GM23338 (cell line): ENCODE data around the gene KHK. TPM values are rescaled to one million over a fixed set of nuclear protein-coding genes. Genes with fewer than 3 reads are reported as not detected.

Experiments
- ATAC-seq: fragments of 200-7000 bp; cut with Tn5 transposase; 3 replicates; pipeline ENCODE4 v1.9.1; 2020
- DNase-seq: peaks from one replicate; pipeline ENCODE4 v3.0.0-alpha.2; 2015; ENCODE audit warnings: low spot score
- H2AFZ ChIP-seq: fragments of 200-600 bp; sonication (generic); 2 replicates; pipeline ENCODE4 v1.8.0; 2016; ENCODE audit warnings: antibody characterized with exemption, mild to moderate bottlenecking, moderate library complexity
- H3F3A ChIP-seq: fragments of 200-600 bp; sonication (generic); replicated peaks from 2 replicates; pipeline ENCODE4 v1.8.0; 2017; ENCODE audit warnings: antibody characterized with exemption, mixed run types, low read depth
- H3K27ac ChIP-seq: fragments of 200-600 bp; sonication (generic); 2 replicates; pipeline ENCODE4 v1.6.1; 2016; ENCODE audit warnings: low read depth
- H3K27me3 ChIP-seq: fragments of 200-600 bp; sonication (generic); 2 replicates; pipeline ENCODE4 v1.8.0; 2016; ENCODE audit warnings: mild to moderate bottlenecking, mixed run types, moderate library complexity; ENCODE audit not compliant: insufficient read depth
- H3K36me3 ChIP-seq: fragments of 200-600 bp; sonication (generic); 2 replicates; pipeline ENCODE4 v1.8.0; 2016; ENCODE audit warnings: mild to moderate bottlenecking; ENCODE audit not compliant: insufficient read depth
- H3K4me1 ChIP-seq: fragments of 200-600 bp; sonication (generic); 2 replicates; pipeline ENCODE4 v1.8.0; 2016; ENCODE audit warnings: mild to moderate bottlenecking, moderate library complexity; ENCODE audit not compliant: insufficient read depth
- H3K4me2 ChIP-seq: fragments of 200-600 bp; sonication (generic); 2 replicates; pipeline ENCODE4 v1.7.1; 2017; ENCODE audit warnings: mixed run types
- H3K4me3 ChIP-seq: fragments of 200-600 bp; sonication (generic); 2 replicates; pipeline ENCODE4 v1.6.1; 2016; ENCODE audit warnings: mixed run types
- H3K79me2 ChIP-seq: fragments of 200-600 bp; sonication (generic); replicated peaks from 2 replicates; pipeline ENCODE4 v1.8.0; 2017; ENCODE audit warnings: mild to moderate bottlenecking; ENCODE audit not compliant: insufficient read depth
- H3K9me2 ChIP-seq: fragments of 200-600 bp; sonication (generic); 2 replicates; pipeline ENCODE4 v1.8.0; 2017; ENCODE audit not compliant: insufficient read depth
- H4K20me1 ChIP-seq: fragments of 200-600 bp; sonication (generic); replicated peaks from 2 replicates; pipeline ENCODE4 v1.8.0; 2017; ENCODE audit warnings: mild to moderate bottlenecking; ENCODE audit not compliant: insufficient read depth
- H3K27ac Mint-ChIP-seq: 2 replicates; pipeline ENCODE4 v1.8.0; 2020; ENCODE audit warnings: inconsistent platforms, mild to moderate bottlenecking, moderate library complexity, mixed read lengths
- H3K27me3 Mint-ChIP-seq: 3 replicates; pipeline ENCODE4 v1.8.0; 2022; ENCODE audit warnings: low read depth, mild to moderate bottlenecking, moderate library complexity, mixed read lengths, inconsistent platforms; ENCODE audit not compliant: insufficient read depth, poor library complexity
- H3K36me3 Mint-ChIP-seq: 3 replicates; pipeline ENCODE4 v1.8.0; 2021; ENCODE audit warnings: low read depth, mild to moderate bottlenecking, inconsistent platforms, moderate library complexity, mixed read lengths
- H3K4me1 Mint-ChIP-seq: 3 replicates; pipeline ENCODE4 v1.8.0; 2020; ENCODE audit warnings: mild to moderate bottlenecking, inconsistent platforms, mixed read lengths
- H3K4me3 Mint-ChIP-seq: 3 replicates; pipeline ENCODE4 v1.8.0; 2021; ENCODE audit warnings: moderate library complexity, mild to moderate bottlenecking, inconsistent platforms, mixed read lengths
- H3K9me3 Mint-ChIP-seq: 3 replicates; pipeline ENCODE4 v1.8.0; 2020; ENCODE audit warnings: moderate library complexity, mild to moderate bottlenecking, inconsistent platforms, mixed read lengths
- CREB1 ChIP-seq: fragments of 250-450 bp; sonication (Bioruptor Pico); IDR thresholded peaks from 2 replicates; pipeline ENCODE4 v1.5.0; 2020; ENCODE audit warnings: low read depth, mild to moderate bottlenecking, moderate library complexity
- CTCF ChIP-seq, 2 experiments: fragments of 200-600 bp in 1 of 2; sonication (generic) in 1 of 2; conservative IDR thresholded peaks; 2 replicates each; pipeline versions ENCODE4 v1.5.1 to v1.6.1; 2016 to 2017; ENCODE audit warnings: antibody characterized with exemption in 2 of 2, low read depth in 2 of 2, mild to moderate bottlenecking in 2 of 2, moderate library complexity in 1 of 2
- ETS1 ChIP-seq: IDR thresholded peaks from 2 replicates; pipeline ENCODE4 v1.6.1; 2016; ENCODE audit warnings: antibody characterized with exemption
- POLR2AphosphoS5 ChIP-seq: IDR thresholded peaks from 2 replicates; pipeline ENCODE4 v1.6.1; 2016; ENCODE audit warnings: antibody characterized with exemption, low read depth
- STAT1 ChIP-seq: IDR thresholded peaks from one replicate; pipeline ENCODE4 v1.6.1; 2016; ENCODE audit warnings: antibody characterized with exemption; ENCODE audit not compliant: unreplicated experiment
- ZNF331 ChIP-seq: fragments of 250-450 bp; sonication (Bioruptor Pico); IDR thresholded peaks from 2 replicates; pipeline ENCODE4 v1.5.0; 2020; ENCODE audit warnings: low read depth, mild to moderate bottlenecking, moderate library complexity
- polyA plus RNA-seq: library from polyadenylated mRNA; unstranded; fragments of >200 nt; fragmentation: Nextera tagmentation; extraction: Ambion mirVana; gene quantifications from 2 replicates; pipeline ENCODE4 v1.2.1, GENCODE V29; 2016
- total RNA-seq: library from RNA; depleted of rRNA; stranded (reverse); fragments of >200 nt; shearing (Covaris generic); gene quantifications from 2 replicates; pipeline ENCODE4 v1.2.3, GENCODE V29; 2014

KHK gene
- total and polyA plus RNA-seq, 2 experiments from 2014 or later = 9.7 TPM

GRCh38 chr2:27133195-27133875 lies 46.8 kb downstream of the KHK start:
- no peaks in the 10 kb centered on the region; the same call in 1 of the 2 replicates for H3F3A ChIP-seq
- H3K79me2 ChIP-seq = peaks cover 11% of the 10 kb centered on the region
- H3K36me3 ChIP-seq = no peaks in the 10 kb centered on the region
- peak overlapping the region; percentile 97 for H3K4me2 ChIP-seq
- H2AFZ ChIP-seq = no peak overlapping the region; the same call in 1 of the 2 replicates
- no peak; the same call in 2 of the 3 replicates for ATAC-seq
- DNase-seq = no peak
- H3K27ac ChIP-seq = no peak overlapping the region
- peaks cover 6% of the 10 kb centered on the region; the same call in 1 of the 2 replicates for H3K4me1 ChIP-seq
- TF ChIP-seq STAT1 = no peak
- H4K20me1 ChIP-seq = peaks cover 10% of the 10 kb centered on the region
- Mint-ChIP-seq H3K27me3 (peaks cover 8% of the 10 kb centered on the region), H3K27ac (no peak overlapping the region; the same call in 1 of the 2 replicates), H3K9me3 (no peaks in the 10 kb centered on the region), H3K36me3 (peaks cover 26% of the 10 kb centered on the region; the same call in 2 of the 3 replicates), H3K4me3 (peak overlapping the region; percentile 89), H3K4me1 (peaks cover 10% of the 10 kb centered on the region; the same call in 2 of the 3 replicates)
- no peaks in the 10 kb centered on the region for H3K9me2 ChIP-seq
- H3K4me3 ChIP-seq = peak overlapping the region; percentile 99
- no peaks in the 10 kb centered on the region for H3K27me3 ChIP-seq

- H3K4me2 ChIP-seq = peak within 1 kb of the TSS; percentile 97
- DNase-seq = peak; percentile 97
- H3K9me2 ChIP-seq = no peaks in the 10 kb centered on the region
- Mint-ChIP-seq H3K9me3 (no peaks in the 10 kb centered on the region), H3K27ac (peak within 1 kb of the TSS; percentile 96), H3K4me1 (peaks cover 10% of the 10 kb centered on the region; the same call in 2 of the 3 replicates), H3K4me3 (peak within 1 kb of the TSS; percentile 89), H3K36me3 (peaks cover 26% of the 10 kb centered on the region; the same call in 2 of the 3 replicates), H3K27me3 (peaks cover 8% of the 10 kb centered on the region)
- ATAC-seq = peak; percentile 89
- peak within 1 kb of the TSS; percentile 97 for H2AFZ ChIP-seq
- H3K79me2 ChIP-seq = peaks cover 11% of the 10 kb centered on the region
- TF ChIP-seq ZNF331 (CRISPR knock-in tag) (no peak), CREB1 (peak; percentile 71; the same call in 1 of the 2 replicates), CTCF (conservative IDR thresholded peaks at IDR 0.05; ENCODE audit: low read depth in 2 of 2) (peak; percentile 42 to 62), POLR2AphosphoS5 (peak; percentile 93), ETS1 (0 out of 2 replicates have a peak, but pooled peaks have one; percentile 46)
- H3K4me1 ChIP-seq = peaks cover 6% of the 10 kb centered on the region; the same call in 1 of the 2 replicates
- H3F3A ChIP-seq = no peaks in the 10 kb centered on the region; the same call in 1 of the 2 replicates
- no peaks in the 10 kb centered on the region for H3K36me3 ChIP-seq
- peak within 1 kb of the TSS; percentile 99 for H3K4me3 ChIP-seq
- no peaks in the 10 kb centered on the region for H3K27me3 ChIP-seq
- peaks cover 10% of the 10 kb centered on the region for H4K20me1 ChIP-seq
- peak within 1 kb of the TSS; percentile 45; the same call in 1 of the 2 replicates for H3K27ac ChIP-seq
These were observed 47.6 kb downstream of the KHK start, which contains the start of gene PREB for GRCh38 chr2:27133905-27134780. PREB (minus strand) TSS chr2:27134636; CDS start chr2:27134421, 215 bp downstream.
